Right atrium auricular region (tissue), 2 donors: ENCODE results near the gene EDAR. TPM values are rescaled to one million over a fixed set of nuclear protein-coding genes. Genes with fewer than 3 reads are reported as not detected.

Experiments used
- DNase-seq: peaks from one replicate; pipeline ENCODE4 v3.0.0-alpha.2; 2019; ENCODE audit warnings: low spot score
- H3K27ac ChIP-seq, 2 donors: fragments of 200-600 bp; sonication (generic); 1 replicate in 1 of 2; 2 replicates in 1 of 2; pipeline ENCODE4 v1.5.1; 2016 to 2019
- H3K27me3 ChIP-seq, 2 donors: fragments of 200-600 bp; sonication (generic); one replicate each; pipeline versions ENCODE4 v1.5.1 to v1.6.0; 2017 to 2019
- H3K36me3 ChIP-seq: fragments of 200-600 bp; sonication (generic); one replicate; pipeline ENCODE4 v1.5.1; 2016
- H3K4me1 ChIP-seq, 2 donors: fragments of 200-600 bp; sonication (generic); one replicate each; pipeline versions ENCODE4 v1.5.1 to v1.6.0; 2017 to 2019
- H3K4me3 ChIP-seq, 2 donors: fragments of 200-600 bp; sonication (generic); 1 replicate in 1 of 2; 2 replicates in 1 of 2; pipeline ENCODE4 v1.5.1; 2017 to 2019; ENCODE audit warnings: mild to moderate bottlenecking in 1 of 2, moderate library complexity in 1 of 2
- H3K9me3 ChIP-seq, 2 donors: fragments of 200-600 bp; sonication (generic); one replicate each; pipeline ENCODE4 v1.5.1; 2019
- CTCF ChIP-seq, 2 donors: fragments of 200-600 bp; sonication (generic); IDR thresholded peaks; one replicate each; pipeline ENCODE4 v1.5.1; 2019; ENCODE audit warnings: antibody characterized with exemption in 2 of 2
- total RNA-seq, 2 donors: library from RNA; depleted of rRNA; stranded (reverse); fragments of >200 nt; gene quantifications; one replicate each; pipeline ENCODE4 v1.1.0, GENCODE V29; 2016

Gene EDAR
- total RNA-seq, 2 donors from 2014 or later = not detected

GRCh38 chr2:108936076-108936864, 52.8 kb downstream of the EDAR start:
- no peak for DNase-seq
- no peaks in the 10 kb centered on the region for H3K36me3 ChIP-seq
- H3K4me1 ChIP-seq = peaks cover 0 to 11% of the 10 kb centered on the region in 2 donors
- H3K9me3 ChIP-seq = no peaks in the 10 kb centered on the region
- no peak for TF ChIP-seq CTCF (IDR thresholded peaks at IDR 0.05)
- peak overlapping the region in 1 of 2 donors; percentile 2 for H3K27ac ChIP-seq
- no peaks in the 10 kb centered on the region for H3K27me3 ChIP-seq
- no peak overlapping the region for H3K4me3 ChIP-seq

GRCh38 chr2:108935271-108935741, 53.7 kb downstream of the EDAR start:
- H3K27ac ChIP-seq = no peak overlapping the region
- H3K27me3 ChIP-seq = no peaks in the 10 kb centered on the region
- H3K36me3 ChIP-seq = no peaks in the 10 kb centered on the region
- no peak for TF ChIP-seq CTCF (IDR thresholded peaks at IDR 0.05)
- DNase-seq = no peak
- no peak overlapping the region for H3K4me3 ChIP-seq
- H3K9me3 ChIP-seq = no peaks in the 10 kb centered on the region
- peaks cover 0 to 11% of the 10 kb centered on the region in 2 donors for H3K4me1 ChIP-seq

- H3K36me3 ChIP-seq = no peaks in the 10 kb centered on the region
- no peak for DNase-seq
- H3K27ac ChIP-seq = no peak overlapping the region
- no peak for TF ChIP-seq CTCF (IDR thresholded peaks at IDR 0.05)
- H3K4me3 ChIP-seq = no peak overlapping the region
- H3K4me1 ChIP-seq = peaks cover 0 to 11% of the 10 kb centered on the region in 2 donors
- H3K9me3 ChIP-seq = no peaks in the 10 kb centered on the region
- H3K27me3 ChIP-seq = no peaks in the 10 kb centered on the region
Measured at GRCh38 chr2:108934583-108935245, 54.3 kb downstream of the EDAR start.

GRCh38 chr2:108934151-108934550, 54.9 kb downstream of the EDAR start:
- Histone ChIP-seq H3K9me3 (no peaks in the 10 kb centered on the region), H3K4me3 (no peak overlapping the region), H3K27me3 (no peaks in the 10 kb centered on the region), H3K4me1 (peaks cover 0 to 11% of the 10 kb centered on the region in 2 donors), H3K27ac (no peak overlapping the region), H3K36me3 (no peaks in the 10 kb centered on the region)
- DNase-seq = no peak
- TF ChIP-seq CTCF (IDR thresholded peaks at IDR 0.05) = no peak

GRCh38 chr2:108933691-108934117, 55.3 kb downstream of the EDAR start:
- DNase-seq = no peak
- peaks cover 0 to 11% of the 10 kb centered on the region in 2 donors for H3K4me1 ChIP-seq
- no peaks in the 10 kb centered on the region for H3K9me3 ChIP-seq
- no peak overlapping the region for H3K27ac ChIP-seq
- H3K27me3 ChIP-seq = no peaks in the 10 kb centered on the region
- no peak overlapping the region for H3K4me3 ChIP-seq
- H3K36me3 ChIP-seq = no peaks in the 10 kb centered on the region
- no peak for TF ChIP-seq CTCF (IDR thresholded peaks at IDR 0.05)
